Astrocyte of the cerebellum (primary cell): ENCODE results near the gene SLC39A10.

Source experiments
- DNase-seq: peaks from one replicate; pipeline ENCODE4 v3.0.0-alpha.2; 2011; ENCODE audit warnings: low read depth
- H3K4me3 ChIP-seq: 2 replicates; pipeline ENCODE4 v1.5.1; 2011; ENCODE audit warnings: mild to moderate bottlenecking, low read depth, low read length, moderate library complexity
- CTCF ChIP-seq: IDR thresholded peaks from 2 replicates; pipeline ENCODE4 v1.5.1; 2012; ENCODE audit warnings: low read length, low read depth, moderate library complexity, mild to moderate bottlenecking; ENCODE audit errors: missing control alignments
- in situ Hi-C: cut with HindIII; loops from 2 replicates; pipeline ENCODE4 v1.10.0; 2017; ENCODE audit warnings: low sequenced_read_pairs

The SLC39A10 gene

GRCh38 chr2:195667974-195668373, 10.9 kb downstream of the SLC39A10 start:
- TF ChIP-seq CTCF, result no peak
- H3K4me3 ChIP-seq, result no peak overlapping the region

GRCh38 chr2:195670191-195670590, 13.2 kb downstream of the SLC39A10 start:
- in situ Hi-C loops, result no loop called here
- no peak for DNase-seq
- H3K4me3 ChIP-seq, result no peak overlapping the region
- no peak for TF ChIP-seq CTCF

More at GRCh38 chr2:195667974-195668373, 10.9 kb downstream of the SLC39A10 start:
- in situ Hi-C loops, result no loop called here
- no peak for DNase-seq

- no peak overlapping the region for H3K4me3 ChIP-seq
- no peak for TF ChIP-seq CTCF
- in situ Hi-C loops, result no loop called here
- DNase-seq, result no peak
These were observed 14.5 kb downstream of the SLC39A10 start for GRCh38 chr2:195671563-195671962.

- no peak for DNase-seq
- TF ChIP-seq CTCF, result no peak
- no peak overlapping the region for H3K4me3 ChIP-seq
- in situ Hi-C loops, result no loop called here
These were observed 15.6 kb downstream of the SLC39A10 start for GRCh38 chr2:195672674-195673073.

DNA sequence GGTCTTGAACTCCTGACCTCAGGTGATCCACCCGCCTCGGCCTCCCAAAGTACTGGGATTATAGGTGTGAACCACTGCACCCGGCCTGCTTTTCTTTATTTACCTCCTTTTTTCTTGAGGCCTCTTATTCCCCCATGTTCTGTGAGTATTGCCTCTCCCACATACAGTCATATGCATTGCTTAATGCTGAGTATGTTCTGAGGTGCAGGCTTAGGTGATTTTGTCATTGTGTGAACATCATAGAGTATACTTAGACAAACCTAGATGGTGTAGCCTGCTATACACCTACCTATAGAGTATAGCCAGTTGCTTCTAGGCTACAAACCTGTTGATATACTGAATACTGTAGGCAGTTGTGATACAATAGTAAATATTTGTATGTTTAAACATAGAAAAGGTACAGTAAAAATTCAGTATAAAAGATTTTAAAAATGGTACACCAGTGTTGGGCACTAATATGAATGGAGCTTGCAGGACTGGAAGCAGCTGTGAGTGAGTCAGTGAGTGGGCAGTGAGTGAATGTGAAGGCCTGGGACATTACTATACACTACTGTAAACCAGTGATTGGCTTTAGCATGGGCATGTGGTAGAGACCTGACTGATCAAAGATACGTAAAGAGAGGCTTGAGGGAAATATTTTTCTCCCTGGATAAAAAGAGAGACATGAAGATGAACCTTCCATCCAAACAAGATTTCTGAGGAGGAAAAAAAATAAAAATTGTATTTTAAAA, 17.6 kb downstream of the SLC39A10 start:
- no peak for DNase-seq
- TF ChIP-seq CTCF, result no peak
- H3K4me3 ChIP-seq, result no peak overlapping the region
- in situ Hi-C loops, result no loop called here

GRCh38 chr2:195675783-195676427, 18.9 kb downstream of the SLC39A10 start:
- no peak for TF ChIP-seq CTCF
- in situ Hi-C loops, result no loop called here
- H3K4me3 ChIP-seq, result no peak overlapping the region
- DNase-seq, result no peak
